Right lung (tissue), 5 donors: ENCODE measurements around the gene PLCG2. TPM values are rescaled to one million over a fixed set of nuclear protein-coding genes. Genes with fewer than 3 reads are reported as not detected.
"Not testable (repeated sequence)": the region's sequence is repeated elsewhere in the genome, so short reads cannot be mapped to it uniquely, and the experiment has no call there.

ENCODE experiments used
- DNase-seq, 2 donors: peaks; one replicate each; pipeline ENCODE4 v3.0.0-alpha.2; 2013
- polyA plus RNA-seq, 5 donors: library from polyadenylated mRNA; unstranded; fragments of 120-200 nt; gene quantifications; one replicate each; pipeline versions ENCODE4 v1.2.1 to v1.2.3, GENCODE V29; 2013; ENCODE audit warnings: inconsistent platforms in 1 of 5, low replicate concordance in 1 of 5; ENCODE audit not compliant: insufficient read length in 5 of 5, insufficient read depth in 1 of 5

Gene PLCG2
- polyA plus RNA-seq, 5 donors: 6.5 to 10.8 (median 8.3) TPM

DNA sequence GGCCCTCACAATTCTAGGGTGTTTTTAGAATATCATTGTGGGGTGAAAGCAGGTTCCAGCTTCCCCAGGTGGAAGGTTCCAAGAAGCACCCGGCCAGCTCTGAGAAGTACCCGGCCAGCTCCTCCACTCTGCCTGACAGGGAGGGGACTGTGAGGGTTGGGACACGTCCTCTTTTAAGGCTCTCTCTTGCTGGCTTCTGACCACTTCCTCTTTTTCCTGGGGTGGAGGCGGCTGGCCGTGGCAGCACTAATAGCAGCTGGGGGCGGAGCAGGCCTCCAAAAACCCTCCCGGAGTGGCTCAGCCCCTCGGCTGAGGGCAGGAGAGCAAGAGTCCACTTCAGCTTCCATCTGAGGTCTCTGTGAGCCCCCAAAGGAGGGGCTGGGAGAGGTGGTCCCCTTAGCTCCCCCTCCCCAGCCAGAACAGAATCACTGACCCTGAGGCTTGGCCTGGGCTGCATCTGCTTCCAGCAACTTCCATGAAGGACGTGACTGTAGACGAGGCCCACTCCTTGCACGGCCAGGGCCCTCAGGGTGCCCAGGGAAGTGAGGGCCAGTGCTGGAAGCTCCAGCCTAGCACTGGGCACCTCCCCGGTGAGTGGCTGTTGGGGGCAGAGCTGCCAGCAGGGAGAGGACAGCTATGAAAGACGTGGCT, 26.7 kb upstream of the PLCG2 start:
- no peak for DNase-seq

DNA sequence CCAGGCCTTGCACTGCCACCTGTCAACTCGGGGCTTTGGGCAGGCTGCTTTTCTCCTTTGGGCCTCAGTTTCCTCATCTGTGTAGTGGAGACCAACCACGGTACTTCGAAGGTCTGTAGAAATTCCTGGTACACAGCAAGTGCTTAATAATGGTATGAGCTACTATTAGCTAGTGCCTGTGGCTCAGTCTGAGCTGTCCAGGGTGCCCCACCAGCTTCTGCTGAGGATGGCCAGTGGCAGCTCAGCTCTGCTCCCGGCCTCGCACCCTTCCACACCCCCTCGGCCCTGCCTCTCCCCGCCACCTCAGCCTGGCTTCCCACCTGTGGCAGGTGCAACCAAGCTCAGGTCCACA, 26.2 kb upstream of the PLCG2 start:
- no peak for DNase-seq

DNA sequence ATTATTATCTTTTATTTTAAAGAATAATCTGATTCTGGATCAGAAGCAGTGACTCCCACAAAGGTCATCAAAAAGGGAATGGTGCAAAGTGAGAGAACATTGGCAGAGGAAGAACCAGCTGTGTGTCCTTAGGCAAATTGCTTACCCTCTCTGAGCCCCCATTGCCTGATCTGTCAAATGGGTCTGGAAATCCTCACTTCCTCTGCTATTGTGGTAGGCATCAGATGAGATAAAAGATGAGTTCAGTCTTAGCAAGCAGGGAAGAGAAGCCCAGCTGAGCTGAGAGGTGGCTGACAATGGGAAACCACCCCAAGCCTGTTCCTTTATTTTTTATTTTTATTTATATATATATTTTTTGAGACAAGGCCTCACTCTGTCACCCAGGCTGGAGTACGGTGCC, 24.2 kb upstream of the PLCG2 start:
- no peak for DNase-seq

DNA sequence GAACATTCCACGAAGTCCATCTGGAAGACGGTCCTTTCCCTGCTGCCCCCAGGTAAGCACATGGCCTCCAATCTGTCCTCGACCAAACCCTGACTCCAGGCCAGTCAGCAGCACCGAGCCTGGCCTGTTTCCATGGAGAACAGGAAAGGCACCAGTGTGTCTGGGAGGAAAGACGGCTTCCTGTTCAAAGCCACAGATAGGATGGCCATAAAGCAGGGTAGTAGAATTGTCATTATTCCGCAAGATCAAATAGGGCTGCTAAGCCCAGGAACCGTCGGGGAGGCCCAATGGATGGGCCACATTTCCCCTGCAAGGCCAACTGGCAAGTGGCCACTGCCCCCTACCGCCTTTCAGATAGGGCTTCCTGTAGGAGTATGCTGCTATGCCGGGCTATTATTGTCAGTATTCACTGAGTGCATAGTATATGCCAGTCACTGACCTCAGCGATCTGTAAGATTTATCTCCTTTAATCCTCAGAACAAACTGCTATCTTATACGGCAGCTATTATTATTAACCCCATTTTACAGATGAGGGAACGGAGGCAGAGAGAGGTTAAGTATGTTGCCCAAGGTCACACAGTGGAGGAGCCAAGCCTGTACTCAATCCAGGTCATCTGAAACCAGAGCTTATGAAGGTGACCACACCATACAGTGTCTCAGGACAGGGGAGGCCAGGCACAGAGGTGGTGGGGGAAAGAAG, 23.0 kb upstream of the PLCG2 start:
- DNase-seq: no peak

DNA sequence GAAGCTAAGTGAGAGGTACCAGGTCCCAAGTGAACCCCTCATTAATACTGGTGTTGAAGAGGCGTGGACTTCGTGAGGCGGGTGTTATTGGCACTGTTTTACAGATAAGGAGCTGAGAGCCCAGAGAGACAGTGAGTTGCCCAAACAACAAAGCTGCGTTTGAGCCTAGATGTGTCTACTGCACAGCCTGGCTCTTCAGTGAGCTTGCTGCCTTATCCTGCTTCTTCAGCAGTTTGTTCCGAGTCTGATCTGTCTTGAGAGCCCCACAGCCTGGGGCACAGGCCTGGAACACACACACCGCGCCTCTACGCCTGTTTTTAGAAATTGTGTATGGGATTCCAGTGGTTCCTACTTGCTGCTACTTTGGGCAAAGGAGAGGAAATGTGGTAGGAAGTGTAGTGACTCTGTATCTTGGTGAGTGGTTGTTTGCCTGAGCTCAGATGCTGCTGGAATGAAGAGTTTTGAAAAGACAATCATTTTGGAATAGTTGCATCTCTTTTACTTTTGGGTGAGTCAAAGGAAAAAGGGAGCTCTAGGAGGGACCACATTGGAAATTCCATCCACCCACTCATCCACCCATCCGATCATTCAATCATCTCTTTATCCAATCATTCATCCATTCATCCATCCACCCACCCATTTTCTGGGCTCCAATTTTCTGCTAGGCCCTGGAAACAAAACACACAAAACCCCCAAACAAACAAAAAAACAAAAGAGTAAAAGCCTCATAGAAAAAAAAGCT, 22.3 kb upstream of the PLCG2 start:
- no peak for DNase-seq

DNA sequence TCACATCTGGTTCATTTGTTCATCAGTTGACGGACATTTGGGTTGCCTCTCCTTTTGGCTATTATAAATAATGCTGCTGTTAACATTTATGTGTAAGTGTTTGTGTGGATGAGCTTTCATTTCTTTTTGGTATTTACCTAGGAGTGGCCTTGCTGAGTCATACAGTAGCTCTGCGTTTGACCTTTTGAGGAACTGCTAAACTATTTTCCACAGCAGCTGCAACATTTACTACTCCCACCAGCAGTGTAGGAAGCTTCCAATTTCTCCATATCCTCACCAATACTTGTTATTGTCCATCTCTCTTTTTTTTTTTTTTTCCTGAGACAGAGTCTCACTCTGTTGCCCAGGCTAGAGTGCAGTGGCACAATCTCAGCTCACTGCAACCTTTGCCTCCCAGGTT, 20.7 kb upstream of the PLCG2 start:
- no peak for DNase-seq

DNA sequence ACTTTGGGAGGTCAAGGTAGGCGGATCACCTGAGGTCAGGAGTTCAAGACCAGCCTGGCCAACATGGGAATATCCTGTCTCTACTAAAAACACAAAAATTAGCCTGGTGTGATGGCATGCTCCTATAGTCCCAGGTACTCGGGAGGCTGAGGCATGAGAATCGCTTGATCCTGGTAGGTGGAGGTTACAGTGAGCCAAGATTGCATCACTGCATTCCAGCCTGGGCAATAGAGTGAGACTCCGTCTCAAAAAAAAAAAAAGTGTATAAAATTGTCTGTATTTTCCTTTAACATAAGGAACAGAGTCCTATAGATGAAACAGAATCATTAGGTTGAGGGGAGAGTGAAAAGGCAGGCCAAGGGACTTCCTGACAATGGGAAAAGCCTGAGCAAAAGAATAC, 16.8 kb upstream of the PLCG2 start:
- not testable (repeated sequence) for DNase-seq

DNA sequence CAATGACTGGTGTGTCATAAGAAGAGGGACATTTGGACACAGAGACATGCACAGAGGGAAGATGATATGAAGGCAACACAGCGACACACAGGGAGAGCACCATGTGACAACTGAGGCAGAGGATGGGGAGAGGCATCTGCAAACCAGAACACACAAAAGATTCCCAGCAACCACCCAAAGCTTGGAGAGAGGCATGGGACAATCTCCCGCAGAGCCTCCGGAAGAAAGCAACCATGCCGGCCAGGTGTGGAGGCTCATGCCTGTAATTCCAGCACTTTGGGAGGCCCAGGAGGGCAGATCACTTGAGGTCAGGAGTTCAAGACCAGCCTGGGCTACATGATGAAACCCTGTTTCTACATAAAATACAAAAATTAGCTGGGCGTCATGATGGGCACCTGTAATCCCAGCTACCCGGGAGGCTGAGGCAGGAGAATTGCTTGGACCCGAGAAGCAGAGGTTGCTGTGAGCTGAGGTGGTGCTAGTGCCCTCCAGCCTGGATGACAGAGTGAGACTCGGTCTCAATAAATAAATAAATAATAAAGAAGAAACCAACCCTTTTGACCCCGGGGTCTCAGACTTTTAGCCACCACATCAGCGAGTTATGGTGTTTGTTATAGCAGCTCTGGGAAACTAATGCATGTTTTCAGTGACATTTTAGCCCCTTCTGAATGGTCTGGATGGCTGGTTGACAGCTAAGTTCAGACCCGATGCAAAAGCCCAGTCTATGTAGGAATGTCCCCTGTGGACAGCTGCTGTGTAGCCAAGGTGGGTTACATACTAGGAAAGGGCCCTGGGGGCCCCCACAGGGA, 13.8 kb upstream of the PLCG2 start:
- DNase-seq: no peak

DNA sequence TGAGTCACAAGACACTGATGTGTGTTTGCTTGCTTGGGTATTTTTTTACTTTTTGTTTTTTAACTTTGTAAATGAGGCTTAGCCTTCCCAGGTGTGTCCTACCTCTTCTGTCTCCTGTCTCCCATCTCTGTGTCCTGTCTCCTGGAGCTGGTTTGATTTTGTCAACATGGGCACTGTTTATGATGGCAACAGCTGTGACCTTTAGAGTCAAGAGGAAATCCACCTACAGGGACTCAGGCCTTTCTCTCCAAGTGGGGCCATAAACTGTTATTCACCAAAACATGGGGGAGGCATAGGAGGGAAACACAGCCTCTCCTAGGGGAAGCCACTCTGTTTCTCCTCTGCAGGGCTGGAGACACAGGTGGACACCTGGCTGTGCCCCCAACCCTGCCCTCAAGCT, 13.1 kb upstream of the PLCG2 start:
- no peak for DNase-seq

DNA sequence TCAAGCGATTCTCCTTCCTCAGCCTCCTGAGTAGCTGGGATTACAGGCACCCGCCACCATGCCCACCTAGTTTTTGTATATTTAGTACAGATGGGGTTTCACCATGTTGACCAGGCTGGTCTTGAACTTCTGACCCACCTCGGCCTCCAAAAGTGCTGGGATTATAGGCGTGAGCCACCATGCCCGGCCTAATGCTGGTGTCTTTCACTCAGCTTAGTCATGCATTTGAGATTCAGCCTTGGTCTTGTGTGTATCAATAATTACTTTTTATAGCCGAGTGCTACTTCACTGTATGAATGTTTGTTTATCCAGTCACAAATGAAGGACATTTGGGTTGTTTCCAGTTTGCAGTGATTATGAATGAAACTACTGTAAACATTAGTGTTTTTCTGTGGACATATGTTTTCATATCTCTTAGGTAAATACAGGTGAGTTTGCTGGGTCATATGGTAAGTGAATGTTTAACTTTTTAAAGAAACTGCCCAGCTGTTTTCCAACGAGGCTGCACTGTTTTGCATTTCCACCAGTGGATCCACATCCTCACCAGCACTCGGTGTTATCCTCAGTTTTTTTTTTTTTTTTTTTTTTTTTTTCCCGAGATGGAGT, 11.0 kb upstream of the PLCG2 start:
- peak in 1 of 2 donors; percentile 28 for DNase-seq

DNA sequence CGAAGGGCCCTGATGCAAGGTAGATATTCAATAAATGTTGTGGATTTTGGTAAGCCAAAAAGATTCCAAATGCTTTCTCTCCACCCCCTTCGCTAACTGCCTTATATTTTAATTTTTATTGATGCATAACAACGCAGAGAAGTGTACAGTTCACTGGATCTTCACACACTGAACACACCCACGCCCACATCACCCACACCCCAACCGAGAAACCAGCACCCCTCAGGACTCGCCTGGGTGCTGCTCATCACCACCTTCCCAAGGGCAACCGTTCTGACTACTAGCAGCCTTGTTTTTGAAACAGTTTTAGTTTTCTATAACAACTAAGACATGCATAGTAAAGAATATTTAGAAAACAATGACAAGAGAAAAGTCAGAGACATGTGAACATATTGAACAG, 9.1 kb upstream of the PLCG2 start:
- no peak for DNase-seq

DNA sequence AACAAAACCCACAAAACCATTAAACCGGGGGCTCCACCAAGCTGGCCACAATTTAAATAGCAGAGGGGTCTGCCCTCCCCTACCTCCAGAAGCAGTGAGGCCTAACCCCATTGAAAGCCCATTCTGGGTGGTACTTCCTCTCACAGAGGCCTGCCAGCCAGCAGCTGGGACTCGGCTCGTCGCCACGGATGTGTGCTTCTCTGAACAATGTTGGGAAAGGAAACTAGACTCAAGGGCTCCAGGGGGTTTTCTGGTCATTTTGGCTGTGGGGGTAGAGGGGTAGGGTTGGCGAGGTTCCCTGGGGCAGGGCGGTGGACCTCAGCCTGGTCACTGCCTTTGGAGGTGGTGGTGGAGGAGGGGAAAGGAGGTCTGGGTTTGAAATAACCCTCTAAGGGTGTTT, 4.7 kb upstream of the PLCG2 start:
- DNase-seq: no peak

DNA sequence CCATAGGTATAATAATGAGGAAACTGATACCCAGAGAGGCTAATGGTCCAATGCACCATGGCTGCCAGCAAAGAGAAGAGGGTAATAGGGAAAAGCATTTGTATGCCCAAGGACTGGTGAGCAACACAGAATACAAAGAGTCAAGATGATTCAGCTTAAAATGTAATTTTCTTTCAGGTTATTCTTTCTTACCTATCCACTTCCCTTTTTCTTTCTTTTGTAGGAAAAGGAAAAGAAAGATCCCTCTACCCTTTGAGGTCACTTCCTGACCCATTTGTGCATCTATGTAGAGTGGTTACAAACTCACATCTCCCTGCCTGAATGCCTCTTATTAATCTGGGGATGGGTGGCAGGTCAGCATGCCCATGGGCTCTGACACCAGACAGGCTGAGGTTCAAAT, 3.5 kb upstream of the PLCG2 start:
- DNase-seq: no peak

DNA sequence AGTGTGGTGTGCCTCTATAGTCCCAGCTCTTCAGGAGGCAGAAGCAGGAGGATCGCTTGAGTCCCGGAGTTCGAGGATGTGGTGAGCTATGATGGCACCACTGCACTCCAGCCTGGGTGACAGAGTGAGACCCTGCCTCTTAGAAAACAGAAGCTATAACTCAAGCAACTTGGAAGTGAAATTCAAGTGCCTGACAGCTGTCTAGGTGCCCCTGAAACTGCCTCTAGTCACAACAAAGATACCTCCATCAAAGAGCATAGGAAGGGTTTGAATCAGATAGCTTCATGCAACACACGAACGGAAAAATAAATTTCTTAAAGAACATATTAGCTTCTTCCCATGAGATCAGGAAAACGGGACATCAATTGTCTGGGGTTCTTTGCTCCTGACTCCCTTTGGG, 860 bp upstream of the PLCG2 start:
- no peak for DNase-seq

DNA sequence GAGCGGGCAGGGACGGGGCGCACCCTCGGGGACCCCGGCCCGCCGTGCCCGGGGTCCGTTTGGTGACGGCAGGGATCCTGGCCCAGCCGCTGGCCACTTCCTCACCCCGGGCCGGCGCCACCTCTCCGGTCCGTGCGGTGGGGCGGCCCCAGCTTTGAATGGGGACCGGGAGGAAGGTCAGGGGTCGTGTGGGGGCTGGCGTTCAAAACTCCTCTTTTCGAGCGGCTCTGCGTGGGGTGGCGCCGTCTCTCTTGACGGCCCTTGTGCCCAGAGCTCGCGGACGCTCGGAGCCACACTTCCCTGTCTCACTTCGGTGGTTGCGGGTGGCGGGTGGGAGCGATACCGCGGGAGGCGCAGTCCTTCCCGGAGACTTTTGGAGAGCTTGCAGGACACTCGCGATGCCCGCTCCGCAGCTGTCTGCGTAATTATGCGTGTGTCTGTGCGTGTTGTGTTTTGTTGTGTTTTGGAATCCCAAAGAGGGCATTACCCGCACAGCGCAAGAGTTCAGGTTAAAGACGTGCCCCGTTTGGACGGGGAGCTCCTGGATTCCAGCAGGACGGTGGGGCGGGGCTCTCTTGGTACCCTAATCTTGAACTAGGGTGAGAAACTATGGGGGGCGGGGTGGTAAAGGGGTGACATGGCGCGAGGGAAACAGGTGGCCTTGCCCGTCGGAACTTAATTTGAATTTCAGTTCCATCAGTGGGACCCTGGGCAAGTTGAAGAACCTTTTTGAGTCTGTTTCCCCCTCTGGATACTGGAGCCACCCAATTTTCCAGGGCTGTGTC, 637 bp downstream of the PLCG2 start:
- no peak for DNase-seq

DNA sequence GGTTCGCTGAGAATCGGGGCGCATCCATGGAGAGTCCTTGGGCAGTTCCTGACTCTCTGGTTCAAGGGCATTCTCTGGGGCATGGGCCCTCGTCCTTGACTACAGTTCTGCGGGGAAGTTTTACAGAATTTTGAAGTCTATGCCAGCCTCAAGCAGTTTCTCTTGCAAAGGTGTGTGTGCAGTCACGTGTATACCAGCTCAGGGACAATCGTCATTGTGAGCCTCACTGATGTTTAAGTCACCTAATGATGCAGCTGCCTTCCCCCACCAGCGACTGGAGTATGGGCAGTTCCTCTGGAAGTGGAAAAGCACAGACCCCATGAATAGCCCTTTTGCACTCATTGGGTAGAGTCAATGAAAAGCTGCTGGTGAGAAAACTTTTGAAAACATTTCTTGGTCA, 1.3 kb downstream of the PLCG2 start:
- no peak for DNase-seq

DNA sequence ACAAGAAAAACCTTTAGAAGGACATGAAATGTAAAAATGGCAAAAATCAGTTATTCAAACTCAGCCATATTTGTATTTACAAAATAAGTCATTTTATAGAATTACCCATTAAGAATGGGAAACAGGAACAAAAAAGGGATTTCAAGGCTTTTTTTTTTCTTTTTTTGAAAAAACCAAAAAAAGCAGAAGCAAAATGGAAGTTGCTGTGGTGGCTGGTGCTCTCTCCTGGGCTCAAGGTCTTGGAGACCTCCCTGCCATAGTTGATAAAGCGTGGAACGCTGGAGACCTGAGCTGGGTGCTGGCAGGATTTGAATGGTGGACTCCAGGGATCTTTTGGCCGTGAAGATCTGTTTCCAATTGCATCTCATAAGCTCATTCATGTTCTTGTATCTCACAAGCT, 3.1 kb downstream of the PLCG2 start:
- no peak for DNase-seq

DNA sequence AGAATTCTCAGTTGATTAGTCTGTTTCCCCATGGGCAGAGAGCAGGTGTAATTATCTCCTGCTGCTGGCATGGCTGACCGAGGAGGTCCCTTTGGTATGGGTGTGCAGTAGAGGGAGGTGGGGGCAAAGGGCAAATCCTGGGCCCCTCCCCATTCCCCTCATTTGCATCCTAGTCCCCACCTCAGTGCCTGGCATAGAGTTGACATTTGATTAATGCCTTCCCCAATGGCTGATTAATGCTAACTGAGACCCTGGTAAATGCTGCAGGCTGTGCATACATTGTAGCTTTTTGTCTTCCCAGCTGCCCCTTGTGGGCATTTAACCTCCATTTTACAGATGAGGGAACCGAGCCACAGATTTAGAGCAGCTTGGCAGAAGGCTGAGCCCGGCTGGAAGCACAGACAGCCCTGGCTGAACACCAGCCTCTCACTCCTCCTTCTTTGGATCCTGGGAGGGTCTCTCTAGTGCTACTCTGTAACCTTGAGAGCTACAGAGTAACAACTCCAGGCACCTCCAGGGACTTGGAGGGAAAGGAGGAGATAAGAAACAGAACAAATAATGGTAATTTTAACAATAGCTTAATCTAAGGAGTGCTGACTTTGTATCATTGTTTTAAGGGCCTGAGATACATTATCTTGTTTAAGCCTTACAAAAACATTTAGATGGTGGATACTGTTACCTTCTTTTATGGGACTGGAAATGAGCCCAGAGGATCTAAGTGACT, 5.1 kb downstream of the PLCG2 start:
- DNase-seq: no peak

DNA sequence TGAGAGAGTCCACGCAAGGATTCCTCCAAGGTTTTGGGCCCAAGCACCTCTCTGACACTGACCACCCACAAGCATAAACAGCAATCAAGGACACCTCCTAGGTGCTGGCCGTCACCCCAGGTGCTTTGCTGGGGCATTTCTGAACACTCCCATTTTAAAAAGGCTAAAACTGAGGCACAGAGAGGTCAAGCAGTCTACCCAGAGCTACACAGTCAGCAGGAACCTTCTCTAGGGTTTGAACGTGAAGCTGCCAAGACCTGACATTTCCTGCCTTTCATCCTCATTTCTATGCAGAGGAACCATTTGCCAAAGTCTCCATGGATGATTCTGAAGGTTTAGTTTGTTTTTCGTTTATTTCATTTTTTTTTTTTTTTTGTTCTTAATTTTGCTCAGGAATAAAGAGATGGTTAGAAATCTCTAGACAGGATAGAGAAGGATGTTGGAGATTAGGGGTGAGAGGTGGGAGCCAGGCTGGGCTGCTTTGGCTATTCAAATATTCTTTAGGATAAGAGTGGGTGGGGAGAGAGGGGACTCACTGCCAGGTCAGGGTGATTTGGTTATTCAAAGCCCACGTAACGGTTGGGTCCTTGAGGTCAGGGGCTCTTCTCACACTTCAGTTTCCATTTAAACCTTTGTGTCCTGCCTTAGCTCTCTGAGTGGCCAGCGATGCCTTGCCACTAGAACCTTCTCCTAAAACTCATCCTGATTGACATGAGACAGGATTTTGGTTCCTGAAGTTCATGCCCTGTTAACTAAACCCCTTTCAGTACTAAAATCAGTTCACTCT, 6.2 kb downstream of the PLCG2 start:
- no peak for DNase-seq

DNA sequence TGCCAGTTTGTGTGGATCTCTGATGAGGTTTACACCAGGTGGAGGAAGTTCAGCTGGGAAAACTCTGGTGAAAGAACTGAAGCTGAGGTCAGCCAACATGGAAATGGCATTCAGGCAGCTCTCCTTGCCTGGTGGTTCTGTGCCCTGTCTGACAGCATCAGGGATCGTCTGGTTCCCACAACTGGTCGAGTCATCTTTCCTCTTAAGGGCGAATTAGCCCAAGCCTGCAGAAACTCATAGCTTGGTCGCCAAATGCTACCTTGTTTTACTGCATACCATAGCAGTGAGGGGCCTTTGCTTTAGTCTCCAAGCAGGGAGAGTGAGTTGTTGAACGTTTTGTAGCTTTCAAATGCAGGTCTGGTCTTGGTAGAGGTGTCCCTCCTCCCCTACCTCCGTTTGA, 7.2 kb downstream of the PLCG2 start:
- no peak for DNase-seq
